HCT116 (cell line): Measurements from ENCODE around the gene DIDO1.

Experiments used
- CTCF ChIP-seq, 3 experiments: fragments of 200-600 bp in 1 of 3; sonication (generic) in 1 of 3; IDR thresholded peaks in 2 of 3; conservative IDR thresholded peaks in 1 of 3; 2 replicates each; pipeline ENCODE4 v1.5.1; 2012 to 2017; ENCODE audit warnings: low read depth in 2 of 3, low read length in 2 of 3, antibody characterized with exemption in 1 of 3, borderline replicate concordance in 1 of 3, control low read depth in 1 of 3, mild to moderate bottlenecking in 1 of 3, mixed read lengths in 1 of 3, mixed run types in 1 of 3, moderate library complexity in 1 of 3; ENCODE audit not compliant: insufficient read depth in 1 of 3
- POLR2A ChIP-seq: IDR thresholded peaks from 2 replicates; pipeline ENCODE4 v1.7.0; 2011; ENCODE audit warnings: borderline replicate concordance; ENCODE audit not compliant: insufficient read depth, insufficient read length; ENCODE audit errors: extremely low read depth
- POLR2AphosphoS5 ChIP-seq: IDR thresholded peaks from 2 replicates; pipeline ENCODE4 v1.6.1; 2011; ENCODE audit warnings: mild to moderate bottlenecking, low read depth, low read length, moderate library complexity
- SP1 ChIP-seq: IDR thresholded peaks from 2 replicates; pipeline ENCODE4 v1.6.1; 2012; ENCODE audit warnings: low read depth

- TF ChIP-seq SP1, result no peak
- TF ChIP-seq POLR2AphosphoS5, result no peak
- TF ChIP-seq CTCF (IDR thresholded peaks at IDR 0.05 in 2 of 3, conservative IDR thresholded peaks at IDR 0.05 in 1 of 3; ENCODE audit: borderline replicate concordance in 1 of 3, insufficient read depth in 1 of 3, low read depth in 2 of 3, low read length in 2 of 3), result no peak
- TF ChIP-seq POLR2A, result no peak
Observed at GRCh38 chr20:62860924-62861691, 65.2 kb downstream of the DIDO1 start.
